Calu3 (cell line): ENCODE data around the gene ZNF541. TPM values are rescaled to one million over a fixed set of nuclear protein-coding genes. Genes with fewer than 3 reads are reported as not detected.

Experiments used
- BruUV-seq: library from RNA; stranded (reverse); fragments of 400-500 nt; replicated peaks from 2 replicates; lab custom pipeline; 2021; lab: Mats Ljungman, UMichigan
- CTCF ChIA-PET: fragments of 300-600 bp; sonication (Branson Sonifier 250); formaldehyde crosslinking; loops from one replicate; lab custom pipeline; 2022; ENCODE audit warnings: antibody characterized with exemption; lab: Charles Lee
- DNase-seq: peaks from one replicate; pipeline ENCODE4 v3.0.0; 2022
- H3K27ac Mint-ChIP-seq: one replicate; pipeline ENCODE4 v1.8.0; 2022; ENCODE audit warnings: mixed read lengths; ENCODE audit not compliant: unreplicated experiment
- H3K27me3 Mint-ChIP-seq: one replicate; pipeline ENCODE4 v1.8.0; 2022; ENCODE audit warnings: mixed read lengths; ENCODE audit not compliant: unreplicated experiment
- H3K36me3 Mint-ChIP-seq: one replicate; pipeline ENCODE4 v1.8.0; 2022; ENCODE audit warnings: mild to moderate bottlenecking, moderate library complexity, mixed read lengths; ENCODE audit not compliant: insufficient read depth, unreplicated experiment
- H3K4me1 Mint-ChIP-seq: one replicate; pipeline ENCODE4 v1.8.0; 2022; ENCODE audit warnings: mild to moderate bottlenecking, low read depth, mixed read lengths; ENCODE audit not compliant: unreplicated experiment
- H3K4me3 Mint-ChIP-seq: one replicate; pipeline ENCODE4 v1.8.0; 2022; ENCODE audit warnings: mild to moderate bottlenecking, low read depth, moderate library complexity, mixed read lengths; ENCODE audit not compliant: unreplicated experiment
- H3K9me3 Mint-ChIP-seq: one replicate; pipeline ENCODE4 v1.8.0; 2022; ENCODE audit warnings: low read depth, mixed read lengths; ENCODE audit not compliant: unreplicated experiment
- intact Hi-C: fragments of 100-400 bp; cut with micrococcal nuclease; formaldehyde crosslinking; loops from one replicate; pipeline ENCODE4 v1.10.0; 2022; ENCODE audit not compliant: unreplicated experiment
- total RNA-seq: library from RNA; stranded (reverse); gene quantifications from 2 replicates; pipeline ENCODE4 v1.2.3, GENCODE V29; 2022
- TF ChIP-seq, protein P1 (sequence below): fragments of 200-600 bp; IDR thresholded peaks from one replicate; pipeline ENCODE4 v1.8.0; 2022; ENCODE audit warnings: antibody characterized with exemption; ENCODE audit not compliant: unreplicated experiment

Gene ZNF541
- total RNA-seq, 1 experiment from 2014 or later = not detected

DNA sequence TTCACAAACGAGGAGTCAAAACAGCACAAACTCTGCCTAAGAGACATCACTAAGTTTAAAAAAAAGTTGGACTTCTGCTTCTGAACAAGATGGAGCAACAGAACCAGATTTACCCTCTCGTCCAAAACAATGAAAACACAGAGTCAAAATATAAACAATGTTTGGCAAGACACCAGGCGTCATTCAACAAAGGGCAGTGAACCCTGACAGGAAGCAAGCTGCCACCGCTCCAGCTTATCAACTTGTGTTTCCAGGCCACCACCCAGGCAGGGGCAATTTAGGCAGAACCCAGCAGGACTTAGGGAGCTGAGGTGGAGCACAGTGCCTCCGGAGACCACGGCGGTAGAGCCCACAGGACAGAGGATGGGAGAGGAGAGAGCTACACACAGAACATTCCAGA lies 49.5 kb downstream of the ZNF541 start:
- TF ChIP-seq, protein P1, sequence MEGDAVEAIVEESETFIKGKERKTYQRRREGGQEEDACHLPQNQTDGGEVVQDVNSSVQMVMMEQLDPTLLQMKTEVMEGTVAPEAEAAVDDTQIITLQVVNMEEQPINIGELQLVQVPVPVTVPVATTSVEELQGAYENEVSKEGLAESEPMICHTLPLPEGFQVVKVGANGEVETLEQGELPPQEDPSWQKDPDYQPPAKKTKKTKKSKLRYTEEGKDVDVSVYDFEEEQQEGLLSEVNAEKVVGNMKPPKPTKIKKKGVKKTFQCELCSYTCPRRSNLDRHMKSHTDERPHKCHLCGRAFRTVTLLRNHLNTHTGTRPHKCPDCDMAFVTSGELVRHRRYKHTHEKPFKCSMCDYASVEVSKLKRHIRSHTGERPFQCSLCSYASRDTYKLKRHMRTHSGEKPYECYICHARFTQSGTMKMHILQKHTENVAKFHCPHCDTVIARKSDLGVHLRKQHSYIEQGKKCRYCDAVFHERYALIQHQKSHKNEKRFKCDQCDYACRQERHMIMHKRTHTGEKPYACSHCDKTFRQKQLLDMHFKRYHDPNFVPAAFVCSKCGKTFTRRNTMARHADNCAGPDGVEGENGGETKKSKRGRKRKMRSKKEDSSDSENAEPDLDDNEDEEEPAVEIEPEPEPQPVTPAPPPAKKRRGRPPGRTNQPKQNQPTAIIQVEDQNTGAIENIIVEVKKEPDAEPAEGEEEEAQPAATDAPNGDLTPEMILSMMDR = no peak
- Mint-ChIP-seq H3K27ac (no peak overlapping the region), H3K36me3 (no peaks in the 10 kb centered on the region), H3K9me3 (no peaks in the 10 kb centered on the region), H3K27me3 (no peaks in the 10 kb centered on the region), H3K4me3 (no peak overlapping the region), H3K4me1 (no peaks in the 10 kb centered on the region)
- intact Hi-C loops = no loop called here
- no TSS peak for BruUV-seq
- CTCF ChIA-PET = interaction anchor here (0.5 to 1.2 kb wide), 3 partner anchors 8 to 55 kb away, joined by 3 to 4 read pairs (median 4); partner anchors contain the start of gene NAPA
- no peak for DNase-seq

Other genes starting within 250 kb of the ZNF541 start
- 0.31 TPM in 1 of 2 replicates, not detected in the other for gene C5AR2, start 241.0 kb downstream of the ZNF541 start, total RNA-seq
- gene DHX34, start 223.8 kb downstream of the ZNF541 start, total RNA-seq = 51.4 and 51.6 TPM in 2 replicates
- gene MEIS3, start 153.6 kb downstream of the ZNF541 start, total RNA-seq = 0.87 and 2.0 TPM in 2 replicates
- 0.12 and 0.33 TPM in 2 replicates for gene SLC8A2, start 101.3 kb downstream of the ZNF541 start, total RNA-seq
- 22.8 and 24.0 TPM in 2 replicates for gene KPTN, start 88.9 kb downstream of the ZNF541 start, total RNA-seq
- 158 and 181 TPM in 2 replicates for gene NAPA, start 58.1 kb downstream of the ZNF541 start, total RNA-seq
- gene BICRA, start 36.0 kb upstream of the ZNF541 start, total RNA-seq = 24.4 TPM in 2 replicates
- gene EHD2, start 140.3 kb upstream of the ZNF541 start, total RNA-seq = 52.3 and 71.5 TPM in 2 replicates
- gene NOP53, start 172.4 kb upstream of the ZNF541 start, total RNA-seq = 193 and 222 TPM in 2 replicates
- gene SELENOW, start 205.6 kb upstream of the ZNF541 start, total RNA-seq = 466 and 506 TPM in 2 replicates
- gene TPRX1, start 231.4 kb upstream of the ZNF541 start, total RNA-seq = not detected in 2 replicates
- gene CRX, start 248.8 kb upstream of the ZNF541 start, total RNA-seq = not detected in 2 replicates